ENCODE data around the gene MTG1.
"Not testable (repeated sequence)": the region's sequence is repeated elsewhere in the genome, so short reads cannot be mapped to it uniquely, and the experiment has no call there.

The MTG1 gene

GRCh38 chr10:133431888-133432613 is 38.1 kb downstream of the MTG1 start:
- DNase-seq = not testable (repeated sequence)

DNA sequence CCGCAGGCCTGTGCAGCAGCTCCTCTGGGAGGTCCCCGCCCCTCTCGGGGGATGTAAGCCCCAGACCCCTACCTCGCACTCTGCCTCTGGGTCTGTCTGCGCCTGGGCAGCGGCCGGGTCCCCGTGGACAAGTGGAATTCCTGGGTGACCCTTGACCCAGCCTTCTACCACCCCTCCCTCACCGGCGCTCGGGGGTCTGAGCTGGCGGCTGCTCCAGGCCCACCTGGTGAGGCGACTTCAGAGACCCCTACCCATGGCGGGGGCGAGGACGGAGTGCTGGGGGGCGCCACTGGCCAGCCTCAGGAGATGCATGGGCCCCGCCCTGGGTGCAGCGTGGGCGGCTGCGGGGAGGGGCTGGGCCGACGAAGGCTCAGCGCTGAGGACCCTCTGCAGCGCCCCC is 38.8 kb downstream of the MTG1 start:
- DNase-seq = not testable (repeated sequence)

DNA sequence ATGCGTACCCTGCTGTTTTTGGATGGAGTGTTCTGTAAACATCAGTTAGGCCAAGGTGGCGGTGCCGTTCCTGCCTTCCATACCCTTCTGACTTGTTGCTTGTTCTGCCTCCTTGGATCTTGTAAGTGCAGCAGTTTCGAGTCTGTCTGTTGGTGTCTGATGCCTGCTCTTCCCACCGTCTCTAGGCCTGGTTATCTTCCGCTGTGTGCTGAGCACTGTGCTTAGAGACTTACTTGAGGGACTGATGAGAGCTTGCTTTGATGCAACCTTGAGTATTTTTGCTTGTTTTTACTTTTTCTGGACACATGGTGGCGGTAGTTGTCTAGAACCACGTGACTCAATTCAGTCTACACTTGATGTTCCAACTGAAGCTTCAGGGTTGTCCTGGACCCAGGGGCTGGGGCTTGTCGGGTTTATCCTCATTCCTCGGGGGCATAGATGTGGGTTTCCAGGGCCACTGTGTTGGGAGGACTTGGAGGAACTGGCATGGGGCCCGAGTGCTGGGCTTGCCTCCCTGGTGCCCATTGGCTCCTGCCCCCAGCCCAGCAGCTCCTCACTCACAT is 44.8 kb downstream of the MTG1 start:
- no peak for DNase-seq

DNA sequence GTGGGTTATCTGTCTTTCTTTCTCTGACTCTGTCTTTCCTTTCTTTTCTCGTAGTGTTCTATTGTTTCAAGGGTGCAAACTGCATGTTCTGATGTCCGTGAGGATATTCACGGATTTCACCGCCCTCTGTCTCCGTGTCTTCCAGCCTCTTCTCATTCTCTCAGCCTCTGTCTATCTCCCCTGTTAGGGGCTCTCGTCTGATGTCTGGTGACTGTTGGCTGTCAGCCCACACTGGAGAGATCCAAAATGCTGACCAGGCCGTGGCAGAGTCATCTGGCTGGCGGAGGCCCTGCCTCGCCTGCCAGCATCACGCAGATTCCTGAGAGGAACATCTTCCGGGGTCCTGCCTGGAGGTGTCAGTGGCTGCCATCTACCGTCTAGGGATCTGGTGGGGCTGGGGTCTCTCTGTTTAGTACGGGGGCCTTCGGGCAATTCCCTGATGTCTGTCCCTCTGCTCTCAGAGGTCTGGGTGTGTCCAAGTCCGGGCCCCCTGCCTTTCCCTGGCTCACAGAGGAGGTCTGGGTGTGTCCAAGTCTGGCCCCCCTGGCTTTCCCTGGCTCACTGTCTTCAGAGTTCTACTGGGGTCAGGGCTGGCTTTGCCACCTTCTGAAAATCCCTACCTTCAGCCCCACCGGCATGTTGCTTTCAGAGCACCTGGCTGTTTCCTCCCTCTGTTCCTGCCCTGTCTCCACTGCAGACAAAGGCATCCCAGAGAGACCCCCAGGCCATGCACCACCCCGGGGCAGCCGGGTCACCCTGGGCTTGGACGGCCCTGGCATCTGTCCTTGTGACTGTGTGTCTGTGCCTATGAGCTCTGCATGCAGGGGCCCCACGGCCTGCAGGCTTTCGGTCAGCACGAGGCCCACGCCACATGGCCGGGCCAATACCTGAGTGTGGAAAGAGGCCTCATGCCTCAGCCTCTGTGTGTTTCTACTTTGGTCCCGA is 45.8 kb downstream of the MTG1 start:
- no peak for DNase-seq

DNA sequence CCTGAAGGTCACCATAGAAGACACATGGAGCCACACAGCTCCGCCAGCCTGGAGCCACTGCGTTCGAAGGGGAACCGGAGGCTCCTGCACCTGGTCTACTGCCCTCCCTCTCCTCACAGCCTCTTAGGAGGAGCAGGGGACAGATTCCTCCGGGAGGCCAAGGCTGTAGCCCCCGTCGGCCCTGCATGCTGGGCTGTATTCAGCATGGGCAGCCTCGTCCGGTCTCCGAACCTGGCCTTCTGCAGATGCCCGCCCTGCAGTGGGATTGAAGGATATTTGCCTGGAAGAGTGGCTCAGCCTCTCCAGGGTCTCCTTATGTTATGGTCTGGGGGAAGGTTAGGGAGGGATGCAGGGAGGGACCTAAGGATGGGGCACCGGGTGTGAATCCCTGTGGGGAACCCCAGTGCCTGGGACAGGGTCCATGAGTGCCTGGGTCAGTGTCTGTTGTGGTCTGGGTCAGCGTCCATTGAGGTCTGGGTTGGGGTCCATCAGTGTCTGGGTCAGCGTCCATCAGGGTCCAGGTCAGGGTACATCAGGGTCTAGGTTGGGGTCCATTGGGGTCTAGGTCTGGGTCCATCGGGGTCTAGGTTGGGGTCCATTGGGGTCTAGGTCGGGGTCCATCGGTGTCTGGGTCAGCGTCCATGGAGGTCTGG is 46.8 kb downstream of the MTG1 start:
- DNase-seq = no peak

DNA sequence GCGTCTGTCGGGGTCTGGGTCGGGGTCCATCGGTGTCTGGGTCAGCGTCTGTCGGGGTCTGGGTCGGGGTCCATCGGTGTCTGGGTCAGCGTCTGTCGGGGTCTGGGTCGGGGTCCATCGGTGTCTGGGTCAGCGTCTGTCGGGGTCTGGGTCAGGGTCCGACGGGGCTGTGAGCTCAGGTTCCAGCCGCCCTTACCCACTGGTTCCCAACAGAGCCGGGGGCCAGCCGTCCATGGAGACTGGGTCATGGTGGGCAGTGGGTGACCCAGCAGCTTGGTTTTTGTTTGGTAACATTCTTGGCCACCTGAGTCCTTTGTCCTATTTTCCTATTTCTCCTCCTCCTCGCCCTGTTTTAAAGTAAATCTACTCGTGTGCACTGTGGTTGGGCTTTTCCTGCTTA is 47.4 kb downstream of the MTG1 start:
- DNase-seq = not testable (repeated sequence)

GRCh38 chr10:133441780-133442179 is 47.8 kb downstream of the MTG1 start:
- no peak for DNase-seq

GRCh38 chr10:133442191-133442966 is 48.4 kb downstream of the MTG1 start:
- DNase-seq = no peak

DNA sequence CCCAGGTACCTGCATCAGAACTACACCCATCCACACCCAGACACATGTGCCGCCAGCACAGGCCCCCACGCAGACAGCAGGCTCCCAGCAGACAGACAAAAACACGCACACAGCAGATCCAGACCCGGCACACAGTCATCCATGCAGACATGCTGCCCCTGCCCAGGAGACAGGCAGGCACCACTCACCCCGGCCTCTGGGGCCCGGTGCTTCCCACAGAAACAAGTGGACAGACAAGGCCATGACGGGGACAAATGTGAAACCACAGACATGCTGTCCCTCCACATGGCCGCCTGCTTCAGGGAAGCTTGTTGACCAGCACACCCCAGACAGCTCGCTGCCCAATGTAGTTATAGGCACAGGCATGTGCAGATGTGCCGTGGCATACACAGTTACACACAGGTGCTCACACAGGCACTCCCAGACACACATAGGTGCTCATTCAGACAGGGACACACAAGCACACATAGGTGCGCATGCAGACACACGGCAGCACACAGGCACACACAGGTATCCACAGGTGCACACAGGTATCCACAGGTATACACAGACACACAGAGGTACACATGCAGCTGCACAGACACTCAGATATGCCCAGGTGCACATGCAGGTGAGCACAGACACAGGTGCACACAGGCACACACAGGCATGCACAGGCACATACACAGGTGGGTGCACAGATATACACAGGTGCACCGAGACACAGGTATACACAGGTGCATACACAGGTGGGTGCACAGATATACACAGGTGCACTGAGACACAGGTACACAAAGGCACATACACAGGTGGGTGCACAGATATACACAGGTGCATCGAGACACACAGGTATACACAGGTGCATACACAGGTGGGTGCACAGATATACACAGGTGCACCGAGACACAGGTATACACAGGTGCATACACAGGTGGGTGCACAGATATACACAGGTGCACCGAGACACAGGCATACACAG is 49.3 kb downstream of the MTG1 start:
- no peak for DNase-seq

GRCh38 chr10:133444342-133445267 is 50.6 kb downstream of the MTG1 start:
- no peak for DNase-seq

DNA sequence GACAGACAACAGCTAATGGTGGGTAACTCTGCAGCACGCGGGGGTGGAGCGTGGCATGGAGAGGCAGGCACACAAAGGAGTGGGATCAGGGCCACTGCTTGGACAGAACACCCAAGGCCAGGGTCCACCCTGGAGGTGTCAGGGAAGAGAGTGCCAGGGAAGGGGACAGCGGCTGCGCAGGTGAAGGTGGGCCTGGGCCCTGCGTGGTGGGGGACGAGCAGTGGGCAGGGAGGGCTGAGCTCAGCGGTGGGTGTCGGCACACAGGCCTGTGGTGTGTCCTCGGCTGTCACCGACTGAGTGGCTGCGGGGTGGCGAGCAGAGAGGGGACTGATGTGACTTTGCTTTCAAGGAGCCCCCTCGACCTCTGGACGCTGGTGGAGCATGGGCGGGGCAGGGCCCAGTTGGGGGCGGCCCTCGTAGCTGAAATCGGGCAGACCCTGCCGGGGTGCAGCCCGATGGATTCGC is 51.3 kb downstream of the MTG1 start:
- DNase-seq = no peak

- no peak for DNase-seq
Observed at GRCh38 chr10:133445751-133446708, 52.1 kb downstream of the MTG1 start.

GRCh38 chr10:133446979-133447378 is 53.0 kb downstream of the MTG1 start:
- no peak for DNase-seq

- DNase-seq = no peak
Observed at GRCh38 chr10:133448120-133448519, 54.2 kb downstream of the MTG1 start.

GRCh38 chr10:133451346-133451745 is 57.4 kb downstream of the MTG1 start:
- no peak for DNase-seq

GRCh38 chr10:133452453-133452852 is 58.5 kb downstream of the MTG1 start:
- DNase-seq = no peak

- no peak for DNase-seq
Observed at GRCh38 chr10:133453516-133454203, 59.7 kb downstream of the MTG1 start, which contains the start of gene SCART1. Gene SCART1, plus strand, starts transcription at chr10:133453945. Its CDS starts 53 bp downstream, at chr10:133453998.
